HG02759 (cell line): ENCODE results near the gene SETSIP.
"Not testable (repeated sequence)": the region's sequence is repeated elsewhere in the genome, so short reads cannot be mapped to it uniquely, and the experiment has no call there.

Experiments
- ATAC-seq: cut with Tn5 transposase; IDR thresholded peaks from one replicate; pipeline ENCODE4 v1.9.1; 2021; ENCODE audit warnings: mild to moderate bottlenecking, moderate library complexity; ENCODE audit not compliant: unreplicated experiment

The SETSIP gene, protein sequence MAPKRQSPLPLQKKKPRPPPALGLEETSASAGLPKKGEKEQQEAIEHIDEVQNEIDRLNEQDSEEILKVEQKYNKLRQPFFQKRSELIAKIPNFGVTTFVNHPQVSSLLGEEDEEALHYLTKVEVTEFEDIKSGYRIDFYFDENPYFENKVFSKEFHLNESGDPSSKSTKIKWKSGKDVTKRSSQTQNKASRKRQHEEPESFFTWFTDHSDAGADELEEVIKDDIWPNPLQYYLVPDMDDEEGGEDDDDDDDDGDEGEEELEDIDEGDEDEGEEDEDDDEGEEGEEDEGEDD

DNA sequence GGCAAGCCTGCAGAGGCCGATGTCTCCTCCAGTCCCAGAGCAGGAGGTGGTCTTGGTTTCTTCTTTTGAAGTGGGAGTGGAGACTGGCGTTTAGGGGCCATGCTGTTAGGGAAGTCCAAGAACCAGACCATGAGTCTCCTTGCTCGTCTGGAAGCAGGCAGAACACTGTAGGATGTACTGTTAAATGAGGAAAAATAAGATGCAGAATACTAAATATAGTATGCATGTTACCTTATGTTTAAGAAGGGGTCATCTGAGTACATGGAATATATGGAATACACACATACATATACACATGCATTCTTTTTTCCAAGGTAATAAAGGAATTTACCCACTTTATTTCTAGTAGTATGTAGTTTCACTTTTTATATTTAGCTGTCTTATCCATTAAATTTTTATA lies at the start of gene SETSIP:
Gene SETSIP, minus strand, starts transcription at position 101 of the 400 bp plus-strand sequence. Its CDS starts 0 bp downstream, at position 101.
- ATAC-seq: no peak

DNA sequence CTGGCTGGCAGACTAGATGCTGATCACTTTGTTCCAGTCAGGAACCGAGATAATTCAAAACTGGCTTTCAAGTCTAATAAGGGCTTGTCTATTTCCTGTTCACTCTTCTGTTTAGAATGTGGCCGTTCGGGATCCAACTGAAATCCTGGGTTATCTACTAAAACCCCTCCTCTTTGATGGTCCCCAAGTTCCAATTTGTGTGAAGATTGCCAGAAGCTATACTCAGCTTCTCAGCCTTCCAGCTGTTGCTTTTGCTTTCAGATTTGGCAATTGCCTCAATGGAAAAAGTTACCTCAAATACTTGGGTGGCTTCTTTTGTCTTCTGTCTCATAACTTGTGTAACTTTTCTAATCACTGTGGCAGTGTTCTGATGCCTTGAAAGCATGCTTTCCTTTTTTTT lies 48.7 kb upstream of the SETSIP start:
- ATAC-seq: no peak

DNA sequence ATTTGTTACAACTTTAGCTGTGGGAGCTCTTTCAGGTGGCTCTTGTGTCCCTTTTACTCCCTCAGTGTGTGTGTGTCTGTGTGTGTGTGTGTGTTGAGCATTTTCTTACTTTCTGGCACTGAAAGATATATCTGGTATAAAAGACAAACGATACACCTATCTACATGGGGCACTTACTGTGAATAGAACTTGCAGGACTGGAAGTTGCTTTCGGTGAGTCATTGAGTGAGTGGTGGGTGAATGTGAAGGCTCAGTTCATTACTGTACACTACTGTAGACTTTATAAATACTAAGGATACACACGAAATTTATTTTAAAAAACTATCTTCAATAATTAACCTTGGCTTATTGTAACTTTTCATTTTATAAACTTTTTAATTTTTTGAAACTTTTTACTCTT lies 43.6 kb upstream of the SETSIP start:
- ATAC-seq: no peak

DNA sequence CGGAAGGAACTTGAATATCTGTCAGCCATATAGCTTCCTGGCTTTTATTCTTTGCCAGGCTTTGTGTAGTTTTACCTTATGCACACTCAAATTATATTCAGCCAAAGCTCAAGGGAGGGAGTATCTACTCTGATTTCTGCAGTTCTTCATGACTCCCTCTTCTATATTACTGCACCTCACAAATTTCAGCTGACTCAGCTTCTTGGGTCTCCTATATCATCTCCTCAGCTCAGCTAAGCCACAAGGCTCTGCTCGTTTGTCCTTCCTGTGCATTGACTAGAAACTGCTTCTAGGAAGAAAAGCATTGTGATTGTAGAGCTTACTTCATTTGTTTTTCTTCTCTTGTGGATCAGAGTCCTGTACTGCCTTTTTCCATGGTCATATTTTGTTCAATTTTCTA lies 42.3 kb upstream of the SETSIP start:
- ATAC-seq: no peak

DNA sequence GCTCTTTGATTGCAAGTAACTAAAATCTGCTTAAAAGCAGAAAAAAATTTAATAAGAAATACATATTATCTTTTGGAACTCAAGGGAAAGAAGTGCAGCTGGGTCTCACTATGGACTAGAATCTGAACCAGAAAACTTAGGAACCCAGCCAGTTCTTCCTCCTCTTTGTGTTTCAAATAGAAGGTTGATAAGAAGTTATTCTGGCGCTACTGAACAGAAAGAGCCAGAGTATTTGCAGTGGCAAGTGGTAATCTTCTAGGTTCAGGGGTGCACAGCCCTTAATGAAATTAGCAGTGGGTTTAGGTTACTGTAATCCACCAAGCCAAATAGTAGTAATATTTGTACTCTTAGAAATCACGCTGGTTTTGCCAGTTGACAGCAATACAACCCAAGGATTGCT lies 33.4 kb upstream of the SETSIP start:
- no peak for ATAC-seq

DNA sequence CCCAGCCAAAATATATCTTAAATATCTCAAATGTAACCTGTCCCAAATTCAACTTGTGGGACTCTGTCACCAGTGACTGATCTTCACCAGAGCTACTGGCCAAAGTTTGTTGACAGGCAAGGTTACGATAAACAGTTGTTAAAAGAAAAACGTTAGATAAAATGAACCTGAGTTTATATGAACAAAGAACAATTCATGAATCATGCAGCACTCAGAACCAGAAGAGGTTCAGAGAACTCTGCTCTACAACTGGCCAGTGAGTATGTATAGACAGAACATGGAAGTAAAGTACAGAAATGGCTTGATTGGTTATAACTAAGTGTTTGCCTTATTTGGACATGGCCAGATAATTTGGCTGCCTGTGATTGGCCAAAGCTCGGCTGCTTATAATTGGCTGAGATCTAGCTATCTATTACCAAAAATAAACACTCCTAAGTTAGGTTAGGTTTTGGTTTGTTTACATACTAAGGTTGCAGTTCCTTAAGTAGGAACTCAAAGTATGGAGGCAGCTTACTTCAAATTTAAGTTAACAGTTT lies 30.4 kb upstream of the SETSIP start:
- ATAC-seq: no peak

DNA sequence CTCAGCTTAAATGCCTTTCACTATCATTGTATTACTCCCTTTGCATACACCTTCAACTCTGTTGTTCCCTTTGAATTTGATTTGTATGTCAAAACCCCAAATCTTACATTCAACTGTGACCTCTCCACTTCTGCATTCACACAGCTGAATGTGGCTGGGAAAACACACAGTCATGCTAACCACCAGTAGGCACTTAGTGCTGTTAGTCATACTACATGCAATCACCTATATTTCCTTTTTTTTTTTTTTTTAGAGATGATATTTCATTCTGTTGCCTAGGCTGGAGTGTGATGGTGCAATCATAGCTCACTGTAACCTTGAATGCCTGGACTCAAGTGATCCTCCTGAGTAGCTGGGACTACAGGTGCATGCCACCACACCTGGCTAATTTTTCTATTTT lies 21.1 kb upstream of the SETSIP start:
- ATAC-seq: no peak

DNA sequence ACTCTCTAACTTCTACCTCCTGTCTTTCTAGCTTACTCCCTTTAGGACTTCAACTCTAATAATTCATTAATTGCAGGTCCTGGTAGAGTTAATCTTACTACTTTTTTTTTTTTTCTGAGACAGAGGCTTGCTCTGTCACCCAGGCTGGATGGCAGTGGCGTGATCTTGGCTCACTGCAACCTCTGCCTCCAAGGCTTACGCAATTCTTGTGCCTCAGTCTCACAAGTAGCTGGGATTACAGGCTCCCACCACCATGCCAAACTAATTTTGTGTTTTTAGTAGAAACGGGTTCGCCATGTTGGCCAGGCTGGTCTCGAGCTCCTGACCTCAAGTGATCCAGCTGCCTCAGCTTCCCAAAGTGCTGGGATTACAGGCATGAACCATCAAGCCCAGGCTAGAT lies 20.7 kb upstream of the SETSIP start:
- ATAC-seq: no peak

DNA sequence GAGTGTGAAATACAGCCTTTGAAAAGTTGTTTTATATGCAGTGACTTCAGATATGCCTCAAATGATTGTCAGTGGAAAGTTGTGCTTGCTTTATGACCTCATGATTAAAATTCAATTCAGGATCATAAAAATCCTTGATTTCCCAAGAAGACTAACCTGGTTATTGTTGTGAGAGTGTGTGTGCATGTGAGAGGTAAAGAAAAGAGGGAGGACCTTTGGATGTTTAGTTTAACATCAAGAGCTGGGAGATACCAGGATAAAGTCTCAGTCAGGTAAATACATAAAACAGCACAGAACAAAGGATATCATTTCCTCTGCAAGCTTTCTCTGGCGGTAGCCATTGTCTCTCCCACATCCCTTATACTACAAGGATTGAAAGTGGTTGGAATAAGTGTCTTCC lies 19.4 kb upstream of the SETSIP start:
- ATAC-seq: no peak

DNA sequence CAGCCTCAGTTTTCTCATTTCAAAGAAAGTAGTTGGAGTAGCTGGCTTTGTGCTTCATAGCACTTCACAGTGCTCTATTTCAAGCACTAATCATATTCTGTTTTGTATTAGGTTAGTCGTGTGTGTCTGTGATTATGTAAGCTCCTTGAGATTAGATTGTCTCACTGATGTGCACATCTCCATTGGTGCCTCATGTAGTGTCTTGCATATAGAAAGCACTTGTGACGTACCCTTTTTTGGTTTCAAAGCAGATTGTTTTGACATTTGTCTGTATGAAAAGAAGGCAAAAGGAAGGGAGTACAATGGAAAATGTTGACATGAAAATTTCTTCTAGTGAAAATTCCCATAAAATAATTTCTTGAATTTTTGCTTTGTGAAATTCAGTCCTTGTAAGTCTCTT lies 18.9 kb upstream of the SETSIP start:
- ATAC-seq: no peak

DNA sequence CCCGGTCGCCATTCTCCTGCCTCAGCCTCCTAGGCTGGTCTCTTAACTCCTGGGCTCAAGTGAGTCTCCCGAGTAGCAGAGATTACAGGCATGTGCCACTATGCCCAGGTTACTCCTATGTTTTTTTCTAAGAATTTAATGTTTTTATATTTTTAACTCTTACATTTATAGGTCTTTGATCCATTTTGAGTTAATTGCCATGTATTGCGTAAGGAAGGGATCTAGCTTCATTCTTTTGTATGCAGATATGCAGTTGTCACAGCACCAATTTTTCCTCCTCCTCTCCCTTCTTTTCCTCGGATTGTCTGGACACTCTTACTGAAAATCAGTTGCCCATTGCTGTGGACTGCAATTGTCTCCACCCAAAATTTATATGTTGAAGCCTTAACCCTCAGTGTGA lies 16.4 kb upstream of the SETSIP start:
- ATAC-seq: no peak

DNA sequence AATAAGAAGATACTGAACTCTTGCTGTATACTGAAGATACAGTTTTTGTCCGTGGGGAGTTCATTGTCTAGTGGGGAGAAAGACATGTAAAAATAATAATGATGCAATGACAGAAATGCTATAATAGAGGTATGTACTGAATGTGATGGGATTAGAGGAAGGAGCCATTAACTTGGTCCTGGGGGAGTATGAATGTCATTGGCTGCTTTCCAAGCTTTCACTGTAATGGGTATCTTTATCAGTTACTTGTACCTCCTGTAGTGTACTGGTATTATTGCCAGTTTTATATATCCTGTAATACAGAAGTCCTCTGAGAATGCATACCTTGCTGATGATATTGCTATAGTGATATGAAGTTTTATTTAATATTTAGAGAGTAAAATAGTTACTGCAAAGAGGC lies 12.3 kb upstream of the SETSIP start:
- ATAC-seq: no peak

DNA sequence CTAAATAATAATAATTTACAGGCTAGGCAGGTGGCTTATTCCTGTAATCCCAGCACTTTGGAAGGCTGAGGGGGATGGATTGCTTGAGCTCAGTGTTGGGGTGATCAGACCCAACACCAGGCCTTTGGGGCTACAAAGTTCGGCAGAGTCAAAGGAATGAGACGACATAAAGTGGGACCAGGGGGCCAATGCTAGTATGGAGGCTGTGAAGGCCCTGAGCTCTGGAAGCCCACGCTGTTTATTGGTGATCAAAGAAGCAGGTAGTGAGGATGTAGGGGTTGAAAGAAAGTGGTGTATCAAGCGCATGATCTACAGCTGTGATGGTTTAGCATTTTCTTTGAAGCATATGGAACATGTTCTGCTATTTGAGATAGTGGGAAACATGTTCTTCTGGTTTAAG lies 10.5 kb upstream of the SETSIP start:
- ATAC-seq: no peak

DNA sequence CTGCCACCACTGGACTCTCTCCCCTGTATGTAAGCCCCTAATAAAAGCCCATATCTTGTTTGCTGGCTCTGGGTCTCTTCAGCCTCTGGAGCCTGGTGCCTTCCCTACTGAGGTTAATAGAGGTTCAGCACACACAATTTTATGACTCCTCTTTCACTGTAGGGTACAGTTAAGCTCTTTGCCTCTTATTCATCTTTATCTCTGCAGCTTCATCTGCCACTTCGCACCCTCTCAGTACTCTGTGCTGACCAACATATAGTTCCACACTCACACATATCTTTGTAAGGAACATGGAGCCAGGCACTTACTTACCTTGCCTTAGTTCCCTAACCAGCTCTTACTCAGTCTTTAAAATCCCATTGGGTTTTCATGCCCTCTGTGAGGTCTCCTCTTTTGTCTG lies 9.4 kb upstream of the SETSIP start:
- ATAC-seq: no peak

DNA sequence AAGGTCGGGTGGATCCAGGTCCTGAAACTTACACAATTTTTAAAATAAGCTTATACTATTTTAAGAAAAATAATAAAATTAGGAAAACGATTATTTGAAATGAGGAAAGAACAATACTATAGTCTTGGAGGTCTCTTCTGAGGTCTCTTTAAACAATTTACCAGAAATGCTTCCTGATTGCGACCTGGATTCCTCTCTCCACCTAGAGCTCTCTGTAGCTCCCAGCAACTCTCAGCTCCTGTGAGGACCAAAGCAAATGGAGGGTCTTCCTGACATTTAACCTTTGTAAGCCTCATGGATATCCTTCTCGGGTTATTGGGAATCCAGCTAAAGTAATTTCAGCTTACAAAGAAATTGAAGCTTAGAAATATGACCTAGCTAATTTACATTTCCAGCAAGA lies 5.8 kb upstream of the SETSIP start:
- ATAC-seq: no peak

DNA sequence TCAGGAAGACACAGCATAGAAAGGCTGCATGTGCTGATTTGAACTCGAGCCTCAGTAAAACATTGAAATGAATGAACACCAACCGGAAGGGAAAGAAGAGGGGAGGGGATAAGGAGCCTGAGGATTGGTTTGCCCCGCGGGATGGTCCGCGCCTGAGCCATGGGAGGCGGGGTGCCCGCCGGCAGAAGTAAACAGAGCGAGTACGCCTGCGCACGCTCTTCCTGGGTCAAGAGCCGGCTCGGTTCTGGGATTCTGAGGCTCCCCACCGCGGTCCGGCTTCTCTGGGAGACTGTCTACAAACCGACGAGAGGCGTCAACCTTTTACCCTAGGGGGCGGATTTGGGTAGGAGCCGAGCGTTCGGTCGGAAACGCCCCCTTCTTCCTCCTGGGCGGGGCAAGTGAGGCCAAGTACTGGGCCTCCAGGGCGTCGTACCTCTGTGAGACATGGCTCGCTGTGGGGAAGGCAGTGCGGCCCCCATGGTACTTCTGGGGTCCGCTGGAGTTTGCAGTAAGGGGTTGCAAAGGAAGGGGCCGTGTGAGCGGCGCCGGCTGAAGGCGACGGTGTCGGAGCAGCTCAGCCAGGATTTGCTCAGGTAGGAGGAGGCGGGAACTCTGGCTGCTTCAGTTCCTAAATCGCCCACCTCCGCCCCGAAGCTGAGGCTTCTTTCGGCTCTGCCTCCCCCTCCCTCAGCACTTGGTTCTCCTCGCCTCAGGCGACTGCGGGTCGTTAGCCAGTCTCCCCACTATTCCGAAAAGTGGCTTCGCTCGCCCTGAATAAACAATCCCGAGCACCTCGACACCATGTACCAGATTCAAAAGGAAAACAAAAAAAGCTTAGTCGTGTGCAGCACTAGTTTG lies 5.1 kb upstream of the SETSIP start, which contains the start of gene BTBD8:
Gene BTBD8, plus strand, starts transcription at position 218 of the 858 bp plus-strand sequence. Its CDS starts 227 bp downstream, at position 445.
- peak; percentile 97 for ATAC-seq

DNA sequence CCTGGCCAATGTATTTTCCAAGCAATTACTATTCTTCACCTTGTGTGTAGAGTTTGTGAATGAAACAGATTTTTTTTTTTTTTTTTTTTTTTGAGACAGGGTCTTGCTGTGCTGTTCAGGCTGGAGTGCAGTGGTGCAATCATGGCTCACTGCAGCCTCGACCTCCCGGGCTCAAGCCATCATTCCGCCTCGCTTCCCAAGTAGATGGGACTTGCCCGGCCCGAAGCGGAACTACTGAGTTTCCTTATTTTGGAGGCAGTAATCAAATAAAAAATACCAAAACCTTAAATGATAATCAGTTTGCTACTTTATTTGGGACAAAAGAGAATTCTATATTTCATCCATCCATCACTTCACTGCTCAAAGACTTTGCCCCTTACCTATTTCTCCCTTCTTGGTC lies 4.2 kb upstream of the SETSIP start:
- ATAC-seq: no peak

DNA sequence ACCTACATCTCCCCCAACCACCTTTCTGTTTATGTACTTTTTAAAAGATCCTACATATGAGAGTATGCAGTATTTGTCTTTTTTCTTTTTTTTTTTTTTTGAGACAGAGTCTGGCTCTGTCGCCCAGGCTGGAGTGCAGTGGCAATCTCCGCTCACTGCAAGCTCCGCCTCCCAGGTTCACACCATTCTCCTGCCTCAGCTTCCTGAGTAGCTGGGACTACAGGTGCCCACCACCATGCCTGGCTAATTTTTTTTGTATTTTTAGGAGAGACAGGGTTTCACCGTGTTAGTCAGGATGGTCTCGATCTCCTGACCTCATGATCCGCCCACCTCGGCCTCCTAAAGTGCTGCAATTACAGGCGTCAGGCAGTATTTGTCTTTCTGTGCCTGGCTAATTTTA lies 2.9 kb upstream of the SETSIP start:
- not testable (repeated sequence) for ATAC-seq

DNA sequence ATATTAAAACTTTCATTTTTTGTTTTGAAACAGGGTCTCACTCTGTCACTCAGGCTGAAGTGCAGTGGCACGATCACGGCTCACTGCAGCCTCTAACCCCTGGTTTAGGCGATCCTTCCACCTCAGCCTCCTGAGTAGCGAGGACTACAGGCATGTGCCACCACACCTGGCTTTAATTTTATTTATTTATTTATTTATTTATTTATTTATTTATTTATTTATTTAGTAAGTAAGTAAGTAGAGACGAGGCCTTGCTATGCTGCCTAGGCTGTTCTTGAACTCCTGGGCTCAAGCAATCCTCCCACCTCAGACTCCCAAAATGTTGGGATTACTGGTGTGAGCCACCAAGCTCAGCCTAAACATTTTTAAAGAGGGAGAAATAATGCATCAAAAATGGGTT lies 1.2 kb upstream of the SETSIP start:
- ATAC-seq: no peak

DNA sequence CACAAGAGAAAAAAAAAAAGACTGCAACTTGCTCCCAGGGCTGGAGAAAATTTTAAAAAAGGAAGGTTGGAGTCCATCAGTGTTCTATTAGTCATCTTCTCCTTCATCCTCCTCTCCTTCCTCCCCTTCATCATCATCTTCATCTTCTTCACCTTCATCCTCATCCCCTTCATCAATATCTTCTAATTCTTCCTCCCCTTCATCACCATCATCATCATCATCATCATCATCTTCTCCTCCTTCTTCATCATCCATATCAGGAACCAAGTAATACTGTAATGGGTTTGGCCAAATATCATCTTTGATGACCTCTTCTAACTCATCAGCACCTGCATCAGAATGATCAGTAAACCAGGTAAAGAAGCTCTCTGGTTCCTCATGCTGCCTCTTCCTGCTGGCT lies 765 bp downstream of the SETSIP start:
- ATAC-seq: not testable (repeated sequence)

DNA sequence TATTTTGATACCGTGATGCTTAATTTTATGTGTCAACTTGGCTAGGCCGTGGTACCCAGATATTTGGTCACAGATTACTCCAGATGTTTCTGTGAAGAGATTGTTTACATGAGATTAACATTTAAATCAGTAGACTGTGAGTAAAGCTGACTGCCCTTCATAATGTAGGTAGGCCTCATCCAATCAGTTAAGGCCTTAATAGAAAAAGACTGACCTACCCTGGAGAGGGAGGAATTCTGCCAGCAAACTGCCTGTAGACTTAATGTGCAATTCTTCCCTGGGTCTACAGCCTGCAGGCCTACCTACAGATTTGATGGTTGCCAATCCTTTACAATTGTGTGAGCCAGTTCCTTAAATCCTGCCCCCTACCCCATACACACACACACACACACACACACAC lies 4.3 kb downstream of the SETSIP start:
- no peak for ATAC-seq

DNA sequence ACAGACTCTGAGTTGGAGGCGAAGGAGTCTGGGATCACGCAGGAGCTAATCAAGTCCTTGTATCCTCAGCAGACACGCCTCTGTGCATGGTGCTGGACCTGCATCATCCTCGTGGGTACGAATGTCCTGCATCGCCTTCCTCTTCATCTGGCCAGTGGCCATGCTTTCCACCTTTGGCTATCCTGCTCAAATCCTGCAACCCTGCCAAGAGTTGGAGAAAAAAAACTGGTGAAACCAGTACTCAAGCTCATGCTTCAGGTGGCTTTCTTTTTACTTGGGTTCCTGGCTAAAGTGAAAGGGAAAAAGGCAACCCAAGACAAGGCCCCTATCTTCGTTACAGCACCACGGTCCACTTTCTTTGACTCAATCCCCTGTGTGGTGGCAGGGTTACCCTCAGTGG lies 8.9 kb downstream of the SETSIP start:
- ATAC-seq: no peak
